ENCODE data around the gene ERC1. TPM values are rescaled to one million over a fixed set of nuclear protein-coding genes. Genes with fewer than 3 reads are reported as not detected.
"Not testable (repeated sequence)": the region's sequence is repeated elsewhere in the genome, so short reads cannot be mapped to it uniquely, and the experiment has no call there.

Gene ERC1
- total RNA-seq, 6 experiments from 2014 or later = 44.1 to 48.9 (median 47.9) TPM

DNA sequence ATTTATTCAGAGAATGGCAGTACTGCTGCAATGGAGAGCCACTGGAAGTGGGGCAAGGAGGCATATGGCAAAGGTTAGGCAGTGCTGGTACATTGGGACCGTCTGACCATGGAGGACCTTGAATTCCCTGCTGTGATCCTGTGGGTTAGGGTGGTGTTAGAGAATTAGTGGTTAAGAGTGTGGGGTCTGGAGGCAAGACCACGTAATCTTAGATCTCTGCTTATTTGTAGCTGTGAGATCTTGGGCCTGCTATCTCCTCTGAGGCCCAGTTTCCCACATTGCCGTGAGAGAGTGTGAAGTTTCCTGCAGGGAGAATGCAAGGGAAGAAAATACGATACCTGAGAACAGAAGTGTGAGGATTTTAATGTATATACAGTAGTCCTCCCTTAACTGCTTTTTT lies 147.7 kb downstream of the ERC1 start:
- Mint-ChIP-seq H3K27me3 (ENCODE audit: insufficient read depth) (peaks cover 2% of the 10 kb centered on the region; the same call in 1 of the 2 replicates), H3K4me3 (no peak overlapping the region), H3K36me3 (ENCODE audit: low read depth) (peaks cover 4% of the 10 kb centered on the region; the same call in 1 of the 2 replicates), H3K27ac (no peak overlapping the region), H3K9me3 (no peaks in the 10 kb centered on the region), H3K4me1 (ENCODE audit: low read depth) (peaks cover 8% of the 10 kb centered on the region; the same call in 1 of the 2 replicates)
- DNase-seq = no peak
- TF ChIP-seq, protein P1, sequence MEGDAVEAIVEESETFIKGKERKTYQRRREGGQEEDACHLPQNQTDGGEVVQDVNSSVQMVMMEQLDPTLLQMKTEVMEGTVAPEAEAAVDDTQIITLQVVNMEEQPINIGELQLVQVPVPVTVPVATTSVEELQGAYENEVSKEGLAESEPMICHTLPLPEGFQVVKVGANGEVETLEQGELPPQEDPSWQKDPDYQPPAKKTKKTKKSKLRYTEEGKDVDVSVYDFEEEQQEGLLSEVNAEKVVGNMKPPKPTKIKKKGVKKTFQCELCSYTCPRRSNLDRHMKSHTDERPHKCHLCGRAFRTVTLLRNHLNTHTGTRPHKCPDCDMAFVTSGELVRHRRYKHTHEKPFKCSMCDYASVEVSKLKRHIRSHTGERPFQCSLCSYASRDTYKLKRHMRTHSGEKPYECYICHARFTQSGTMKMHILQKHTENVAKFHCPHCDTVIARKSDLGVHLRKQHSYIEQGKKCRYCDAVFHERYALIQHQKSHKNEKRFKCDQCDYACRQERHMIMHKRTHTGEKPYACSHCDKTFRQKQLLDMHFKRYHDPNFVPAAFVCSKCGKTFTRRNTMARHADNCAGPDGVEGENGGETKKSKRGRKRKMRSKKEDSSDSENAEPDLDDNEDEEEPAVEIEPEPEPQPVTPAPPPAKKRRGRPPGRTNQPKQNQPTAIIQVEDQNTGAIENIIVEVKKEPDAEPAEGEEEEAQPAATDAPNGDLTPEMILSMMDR (IDR thresholded peaks at IDR 0.05) = no peak

- H3K4me1 Mint-ChIP-seq (ENCODE audit: low read depth); DNase-seq; H3K27ac Mint-ChIP-seq; H3K9me3 Mint-ChIP-seq; H3K4me3 Mint-ChIP-seq; H3K27me3 Mint-ChIP-seq (ENCODE audit: insufficient read depth): not testable (repeated sequence)
- H3K36me3 Mint-ChIP-seq (ENCODE audit: low read depth) = peaks cover 29% of the 10 kb centered on the region
These were observed 155.7 kb downstream of the ERC1 start for GRCh38 chr12:1146758-1147157.

DNA sequence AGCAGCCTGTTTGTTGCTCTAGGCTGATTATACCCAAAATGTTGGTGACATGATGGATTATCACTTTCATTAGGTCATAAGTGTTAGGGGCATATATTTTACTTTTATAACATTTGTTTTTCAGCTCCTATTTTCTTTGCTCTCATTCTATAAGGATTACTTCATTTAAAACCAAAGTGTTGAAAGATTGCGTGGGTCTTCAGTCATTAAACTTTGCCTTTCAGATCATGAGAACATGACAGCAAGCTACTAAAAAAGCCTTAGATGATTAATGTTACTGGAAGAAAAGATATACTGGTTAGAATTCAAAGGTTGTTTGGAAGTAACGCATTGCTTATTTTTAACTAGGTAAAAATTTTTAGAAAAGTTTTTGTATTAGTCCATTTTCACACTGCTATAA lies 156.8 kb downstream of the ERC1 start:
- Mint-ChIP-seq H3K27me3 (ENCODE audit: insufficient read depth) (no peaks in the 10 kb centered on the region), H3K4me3 (no peak overlapping the region), H3K9me3 (no peaks in the 10 kb centered on the region), H3K4me1 (ENCODE audit: low read depth) (peaks cover 8% of the 10 kb centered on the region), H3K36me3 (ENCODE audit: low read depth) (peaks cover 37% of the 10 kb centered on the region), H3K27ac (no peak overlapping the region)
- no peak for DNase-seq
- TF ChIP-seq, protein P1 (IDR thresholded peaks at IDR 0.05) = no peak

- Mint-ChIP-seq H3K27me3 (ENCODE audit: insufficient read depth) (no peaks in the 10 kb centered on the region; the same call in 1 of the 2 replicates), H3K27ac (no peak overlapping the region), H3K4me1 (ENCODE audit: low read depth) (no peaks in the 10 kb centered on the region), H3K36me3 (ENCODE audit: low read depth) (peaks cover 20% of the 10 kb centered on the region), H3K4me3 (no peak overlapping the region), H3K9me3 (no peaks in the 10 kb centered on the region)
- TF ChIP-seq, protein P1 (IDR thresholded peaks at IDR 0.05) = no peak
- DNase-seq = no peak
These were observed 166.0 kb downstream of the ERC1 start for GRCh38 chr12:1157046-1157445.

DNA sequence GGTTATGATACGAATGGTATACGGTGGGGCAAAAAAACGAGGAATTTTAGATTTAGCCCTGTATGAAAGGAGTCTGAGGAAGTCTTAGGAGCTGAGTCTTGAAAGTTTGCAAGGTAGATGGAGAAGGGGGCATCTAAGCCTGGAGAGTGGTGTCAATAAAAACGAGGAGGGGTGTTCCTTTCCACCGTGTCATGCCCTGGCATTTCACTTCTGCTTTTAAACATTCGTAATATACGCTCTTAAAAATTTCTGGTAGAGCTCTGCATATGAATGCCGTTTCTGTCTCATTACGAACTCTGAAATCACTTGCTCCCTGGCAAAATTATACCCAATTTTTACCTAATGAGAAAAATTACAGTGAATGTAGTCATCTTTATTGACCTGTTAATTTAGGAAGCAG lies 170.2 kb downstream of the ERC1 start:
- H3K27me3 Mint-ChIP-seq (ENCODE audit: insufficient read depth) = no peaks in the 10 kb centered on the region; the same call in 1 of the 2 replicates
- H3K9me3 Mint-ChIP-seq = no peaks in the 10 kb centered on the region
- no peak overlapping the region for H3K27ac Mint-ChIP-seq
- H3K4me1 Mint-ChIP-seq (ENCODE audit: low read depth) = no peaks in the 10 kb centered on the region
- DNase-seq = no peak
- peaks cover 20% of the 10 kb centered on the region for H3K36me3 Mint-ChIP-seq (ENCODE audit: low read depth)
- H3K4me3 Mint-ChIP-seq = no peak overlapping the region
- TF ChIP-seq, protein P1 (IDR thresholded peaks at IDR 0.05) = no peak

- DNase-seq = no peak
- no peak overlapping the region for H3K27ac Mint-ChIP-seq
- peaks cover 23% of the 10 kb centered on the region for H3K36me3 Mint-ChIP-seq (ENCODE audit: low read depth)
- H3K4me3 Mint-ChIP-seq = no peak overlapping the region
- no peaks in the 10 kb centered on the region; the same call in 1 of the 2 replicates for H3K27me3 Mint-ChIP-seq (ENCODE audit: insufficient read depth)
- no peaks in the 10 kb centered on the region for H3K9me3 Mint-ChIP-seq
- H3K4me1 Mint-ChIP-seq (ENCODE audit: low read depth) = no peaks in the 10 kb centered on the region
- TF ChIP-seq, protein P1 (IDR thresholded peaks at IDR 0.05) = no peak
These were observed 171.2 kb downstream of the ERC1 start for GRCh38 chr12:1162081-1162760.

Data from HFFc6 (cell line).